WTC11 (cell line): ENCODE results near the gene ZNF77.
"Not testable (repeated sequence)": the region's sequence is repeated elsewhere in the genome, so short reads cannot be mapped to it uniquely, and the experiment has no call there.

ENCODE experiments used
- CREM ChIP-seq: sonication (generic); formaldehyde crosslinking; IDR thresholded peaks from 2 replicates; pipeline ENCODE4 v1.8.1; 2022; ENCODE audit warnings: mild to moderate bottlenecking, missing genetic modification reagents, moderate library complexity
- CTCF ChIP-seq: fragments of 200-600 bp; IDR thresholded peaks from 2 replicates; pipeline ENCODE4 v1.8.0; 2022; ENCODE audit warnings: antibody characterized with exemption
- FOXK1 ChIP-seq: sonication (generic); formaldehyde crosslinking; IDR thresholded peaks from 2 replicates; pipeline ENCODE4 v1.8.0; 2022; ENCODE audit warnings: mild to moderate bottlenecking, moderate library complexity, missing genetic modification reagents
- PRRX2 ChIP-seq: fragments of 250-450 bp; sonication (Bioruptor Pico); IDR thresholded peaks from 2 replicates; pipeline ENCODE4 v1.8.0; 2021; ENCODE audit warnings: mild to moderate bottlenecking
- ZNF317 ChIP-seq: sonication (generic); formaldehyde crosslinking; IDR thresholded peaks from 2 replicates; pipeline ENCODE4 v1.8.1; 2023; ENCODE audit warnings: low read depth, mild to moderate bottlenecking, moderate library complexity, missing genetic modification reagents, borderline replicate concordance
- TF ChIP-seq, protein P1 (sequence below): fragments of 250-450 bp; sonication (Bioruptor Pico); IDR thresholded peaks from 2 replicates; pipeline ENCODE4 v2.1.2; 2022; ENCODE audit warnings: mild to moderate bottlenecking, moderate library complexity
- TF ChIP-seq, protein P2 (sequence below): sonication (generic); formaldehyde crosslinking; IDR thresholded peaks from 2 replicates; pipeline ENCODE4 v1.8.0; 2022; ENCODE audit warnings: mild to moderate bottlenecking, missing genetic modification reagents
- TF ChIP-seq, protein P3 (sequence below): sonication (generic); formaldehyde crosslinking; IDR thresholded peaks from 2 replicates; pipeline ENCODE4 v1.8.1; 2023; ENCODE audit warnings: mild to moderate bottlenecking, moderate library complexity, missing genetic modification reagents

- not testable (repeated sequence) for TF ChIP-seq ZNF317; CREM (CRISPR knock-in tag); PRRX2 (CRISPR knock-in tag); FOXK1 (CRISPR knock-in tag); CTCF
- TF ChIP-seq, protein P1, sequence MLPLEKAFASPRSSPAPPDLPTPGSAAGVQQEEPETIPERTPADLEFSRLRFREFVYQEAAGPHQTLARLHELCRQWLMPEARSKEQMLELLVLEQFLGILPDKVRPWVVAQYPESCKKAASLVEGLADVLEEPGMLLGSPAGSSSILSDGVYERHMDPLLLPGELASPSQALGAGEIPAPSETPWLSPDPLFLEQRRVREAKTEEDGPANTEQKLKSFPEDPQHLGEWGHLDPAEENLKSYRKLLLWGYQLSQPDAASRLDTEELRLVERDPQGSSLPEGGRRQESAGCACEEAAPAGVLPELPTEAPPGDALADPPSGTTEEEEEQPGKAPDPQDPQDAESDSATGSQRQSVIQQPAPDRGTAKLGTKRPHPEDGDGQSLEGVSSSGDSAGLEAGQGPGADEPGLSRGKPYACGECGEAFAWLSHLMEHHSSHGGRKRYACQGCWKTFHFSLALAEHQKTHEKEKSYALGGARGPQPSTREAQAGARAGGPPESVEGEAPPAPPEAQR (CRISPR knock-in tag), result not testable (repeated sequence)
- TF ChIP-seq, protein P2, sequence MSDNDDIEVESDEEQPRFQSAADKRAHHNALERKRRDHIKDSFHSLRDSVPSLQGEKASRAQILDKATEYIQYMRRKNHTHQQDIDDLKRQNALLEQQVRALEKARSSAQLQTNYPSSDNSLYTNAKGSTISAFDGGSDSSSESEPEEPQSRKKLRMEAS, result not testable (repeated sequence)
- TF ChIP-seq, protein P3, sequence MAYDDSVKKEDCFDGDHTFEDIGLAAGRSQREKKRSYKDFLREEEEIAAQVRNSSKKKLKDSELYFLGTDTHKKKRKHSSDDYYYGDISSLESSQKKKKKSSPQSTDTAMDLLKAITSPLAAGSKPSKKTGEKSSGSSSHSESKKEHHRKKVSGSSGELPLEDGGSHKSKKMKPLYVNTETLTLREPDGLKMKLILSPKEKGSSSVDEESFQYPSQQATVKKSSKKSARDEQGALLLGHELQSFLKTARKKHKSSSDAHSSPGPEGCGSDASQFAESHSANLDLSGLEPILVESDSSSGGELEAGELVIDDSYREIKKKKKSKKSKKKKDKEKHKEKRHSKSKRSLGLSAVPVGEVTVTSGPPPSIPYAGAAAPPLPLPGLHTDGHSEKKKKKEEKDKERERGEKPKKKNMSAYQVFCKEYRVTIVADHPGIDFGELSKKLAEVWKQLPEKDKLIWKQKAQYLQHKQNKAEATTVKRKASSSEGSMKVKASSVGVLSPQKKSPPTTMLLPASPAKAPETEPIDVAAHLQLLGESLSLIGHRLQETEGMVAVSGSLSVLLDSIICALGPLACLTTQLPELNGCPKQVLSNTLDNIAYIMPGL (CRISPR knock-in tag), result not testable (repeated sequence)
Measured at GRCh38 chr19:2992333-2992732, 47.6 kb upstream of the ZNF77 start.
